ENCODE results near the gene CGB2.

The CGB2 gene

DNA sequence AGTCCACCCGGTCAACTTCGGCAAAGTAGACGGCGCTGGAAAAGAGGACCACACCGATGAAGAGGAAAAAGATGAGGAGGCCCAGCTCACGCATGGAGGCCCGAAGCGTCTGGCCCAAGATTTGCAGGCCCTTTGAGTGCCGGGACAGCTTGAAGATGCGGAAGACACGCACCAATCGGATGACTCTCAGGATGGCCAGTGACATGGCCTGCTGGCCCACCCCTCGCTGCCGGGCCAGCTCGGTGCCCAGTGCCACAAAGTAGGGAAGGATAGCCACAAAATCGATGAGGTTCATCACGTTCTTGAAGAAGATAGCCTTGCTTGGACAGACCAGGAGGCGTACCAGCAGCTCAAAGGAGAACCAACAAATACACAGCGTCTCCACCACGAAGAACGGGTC is 38.7 kb downstream of the CGB2 start:
- no peak for DNase-seq

DNA sequence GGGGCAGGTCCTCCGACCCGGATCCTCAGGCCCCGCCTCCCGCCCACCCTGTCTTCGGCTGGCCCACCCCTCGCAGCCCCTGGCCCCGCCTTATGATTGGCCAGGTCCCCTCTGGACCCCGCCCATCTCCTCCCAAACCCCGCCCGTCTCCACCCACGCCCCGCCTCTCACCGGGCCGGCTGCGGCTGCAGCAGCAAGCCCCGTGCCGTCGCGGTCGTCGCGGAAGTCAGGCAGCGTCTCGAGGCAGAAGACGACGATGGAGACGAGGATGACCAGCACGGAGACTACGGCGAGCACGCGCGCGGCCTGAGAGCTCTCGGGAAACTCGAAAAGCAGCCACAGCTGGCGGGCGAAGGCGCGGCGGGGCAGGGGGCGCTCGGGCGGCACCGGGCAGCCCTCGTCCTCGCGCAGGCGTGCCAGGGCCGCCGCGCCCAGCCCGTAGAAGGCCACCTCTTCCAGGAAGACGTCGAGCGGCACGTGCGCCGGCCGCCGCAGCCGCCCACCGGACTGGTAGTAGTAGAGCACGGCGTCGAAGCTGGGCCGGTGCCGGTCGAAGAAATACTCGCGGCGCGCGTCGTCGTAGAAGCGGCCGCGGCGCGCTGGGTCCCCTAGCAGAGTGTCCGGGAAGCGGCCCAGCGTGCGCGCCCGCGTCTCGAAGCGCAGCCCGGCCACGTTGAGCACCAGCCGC is 40.3 kb downstream of the CGB2 start:
- no peak for DNase-seq

DNA sequence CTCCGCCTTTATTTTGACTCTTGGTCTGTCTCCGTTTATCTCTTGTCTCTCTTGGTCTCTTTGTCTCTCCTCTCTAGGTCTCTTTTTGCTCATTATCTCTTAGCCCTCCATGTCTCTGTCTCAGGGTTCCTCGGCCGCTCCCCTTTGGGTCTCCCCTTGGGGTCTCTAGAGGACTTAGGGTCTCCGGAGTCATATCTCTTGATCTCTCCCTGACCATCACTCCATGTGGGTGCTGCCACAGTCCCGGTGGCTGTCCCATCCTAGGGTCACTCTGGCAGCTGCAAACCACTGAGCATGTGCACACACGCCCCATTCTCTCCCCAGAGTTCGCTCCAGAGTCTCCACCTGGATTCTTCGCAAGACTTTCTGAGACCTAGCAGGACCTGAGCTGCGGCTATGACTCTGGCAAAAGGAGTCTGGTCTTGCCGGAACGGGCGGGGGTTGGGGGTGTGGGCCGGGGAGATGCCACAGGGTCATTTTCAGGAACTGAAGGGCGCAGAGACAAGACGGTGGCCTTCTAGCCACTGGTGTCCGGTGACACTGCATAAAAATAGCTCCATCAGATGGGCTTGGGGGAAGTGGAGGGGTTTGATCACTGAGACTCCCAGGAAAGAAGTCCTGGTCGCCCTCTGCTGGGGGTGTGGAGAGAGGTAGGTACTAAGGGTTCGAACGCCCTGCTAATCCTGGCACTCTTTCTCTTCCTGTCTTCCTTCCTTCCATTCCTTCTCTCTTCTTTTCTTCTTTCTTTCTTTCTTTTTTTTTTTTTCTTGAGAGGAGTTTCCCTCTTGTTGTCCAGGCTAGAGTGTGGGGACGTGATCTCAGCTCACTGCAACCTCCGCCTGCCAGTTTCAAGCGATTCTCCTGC is 42.1 kb downstream of the CGB2 start:
- peak; percentile 10 for DNase-seq

DNA sequence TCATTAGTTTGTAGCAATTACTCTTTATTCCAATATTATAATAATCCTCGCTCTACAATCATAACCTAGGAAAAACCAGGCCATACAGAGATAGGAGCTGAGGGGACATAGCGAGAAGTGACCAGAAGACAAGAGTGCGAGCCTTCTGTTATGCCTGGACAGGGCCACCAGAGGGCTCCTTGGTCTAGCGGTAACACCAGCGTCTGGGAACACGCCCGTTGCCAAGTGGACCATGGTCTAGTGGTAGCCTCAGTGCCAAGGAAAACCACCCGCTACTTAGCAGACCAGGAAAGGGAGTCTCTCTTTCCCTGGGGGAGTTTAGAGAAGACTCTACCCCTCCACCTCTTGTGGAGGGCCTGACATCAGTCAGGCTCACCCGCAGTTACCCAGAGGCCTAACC is 43.2 kb downstream of the CGB2 start:
- peak; percentile 13 for DNase-seq

DNA sequence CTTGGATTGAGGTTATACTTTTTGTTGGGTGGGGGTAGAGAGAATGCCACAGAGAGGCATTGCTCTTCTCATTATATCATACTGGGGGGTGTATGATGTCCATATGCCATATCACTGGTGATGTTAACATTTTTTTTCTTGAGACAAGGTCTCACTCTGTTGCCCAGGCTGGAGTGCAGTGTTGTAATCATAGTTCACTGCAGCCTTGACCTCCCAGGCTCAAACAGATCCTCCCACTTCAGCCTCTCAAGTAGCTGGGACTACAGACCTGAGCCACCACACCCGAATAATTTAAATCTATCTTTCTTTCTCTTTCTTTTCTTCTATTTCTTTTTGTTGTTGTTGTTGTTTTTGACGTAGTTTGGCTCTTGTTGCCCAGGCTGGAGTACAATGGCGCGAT is 48.7 kb downstream of the CGB2 start:
- no peak for DNase-seq

DNA sequence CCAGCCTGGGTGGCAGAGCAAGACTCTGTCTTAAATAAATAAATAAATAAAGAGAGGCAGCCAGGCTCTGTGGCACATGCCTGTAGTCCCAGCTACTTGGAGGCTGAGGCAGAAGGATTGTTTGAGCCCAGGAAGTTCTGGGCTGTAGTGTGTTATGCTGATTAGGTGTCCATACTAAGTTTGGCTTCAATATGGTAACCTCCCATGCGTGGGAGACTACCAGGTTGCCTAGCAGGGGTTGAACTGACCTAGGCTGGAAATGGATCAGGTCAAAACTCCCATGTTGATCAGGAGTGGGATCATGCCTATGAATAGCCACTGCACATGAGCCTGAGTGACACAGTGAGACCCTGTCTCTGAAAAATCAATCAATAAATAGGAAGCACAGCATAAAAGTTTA is 49.6 kb downstream of the CGB2 start:
- no peak for DNase-seq

Data from T1000 (cell line).